AG08395 (cell line): ENCODE measurements around the gene CDH26.

ENCODE experiments used
- DNase-seq: peaks from one replicate; pipeline ENCODE4 v3.0.0; 2012; ENCODE audit warnings: mixed read lengths, low spot score

The CDH26 gene

GRCh38 chr20:60063739-60064380 lies 105.6 kb downstream of the CDH26 start:
- no peak for DNase-seq
